Thymus (tissue), 14 donors: ENCODE measurements around the gene YWHAG. TPM values are rescaled to one million over a fixed set of nuclear protein-coding genes. Genes with fewer than 3 reads are reported as not detected.
"Not testable (repeated sequence)": the region's sequence is repeated elsewhere in the genome, so short reads cannot be mapped to it uniquely, and the experiment has no call there.

Experiments used
- DNase-seq, 9 donors: peaks; one replicate each; pipeline ENCODE4 v3.0.0-alpha.2; 2013; ENCODE audit warnings: low spot score in 9 of 9, low read depth in 6 of 9, missing footprints in 1 of 9
- H3K27ac ChIP-seq, 2 donors: one replicate each; pipeline ENCODE4 v1.5.1; 2013; ENCODE audit warnings: control low read depth in 1 of 2, low read depth in 1 of 2, low read length in 1 of 2, mild to moderate bottlenecking in 1 of 2, moderate library complexity in 1 of 2
- H3K27me3 ChIP-seq, 2 donors: one replicate each; pipeline ENCODE4 v1.5.1; 2013; ENCODE audit warnings: low read length in 1 of 2; ENCODE audit not compliant: control insufficient read depth in 2 of 2, insufficient read depth in 1 of 2
- H3K36me3 ChIP-seq, 2 donors: one replicate each; pipeline ENCODE4 v1.5.1; 2013; ENCODE audit warnings: low read length in 1 of 2, mild to moderate bottlenecking in 1 of 2, moderate library complexity in 1 of 2; ENCODE audit not compliant: control insufficient read depth in 2 of 2, insufficient read depth in 2 of 2
- H3K4me1 ChIP-seq, 2 donors: one replicate each; pipeline ENCODE4 v1.5.1; 2013; ENCODE audit warnings: low read length in 2 of 2; ENCODE audit not compliant: control insufficient read depth in 2 of 2, insufficient read depth in 2 of 2
- H3K4me3 ChIP-seq, 2 donors: one replicate each; pipeline ENCODE4 v1.5.1; 2013; ENCODE audit warnings: low read length in 2 of 2, control low read depth in 1 of 2, mild to moderate bottlenecking in 1 of 2
- H3K9me3 ChIP-seq, 2 donors: one replicate each; pipeline ENCODE4 v1.5.1; 2013; ENCODE audit warnings: low read length in 1 of 2, mild to moderate bottlenecking in 1 of 2; ENCODE audit not compliant: control insufficient read depth in 2 of 2, insufficient read depth in 1 of 2
- WGBS: extraction: QIAGEN DNeasy Blood & Tissue Kit; methylation state at CpG from one replicate; pipeline ENCODE4 v1.1.7; 2013; 5-methylcytosine and 5-hydroxymethylcytosine counted together
- long read RNA-seq, 10 donors: transcript quantifications; one replicate each; lab custom pipeline, GENCODE V29; 2026
- polyA plus RNA-seq: library from polyadenylated mRNA; stranded (reverse); fragments of 200-250 nt; gene quantifications from one replicate; pipeline ENCODE4 v1.2.3, GENCODE V29; 2013
- total RNA-seq: library from RNA; stranded (reverse); fragments of 120-200 nt; gene quantifications from one replicate; pipeline ENCODE4 v1.2.4, GENCODE V29; 2013
- donor health status: healthy.

The YWHAG gene
- total RNA-seq = 16.0 TPM
- polyA plus RNA-seq = 47.1 TPM
- long read RNA-seq, donor 1, partial matches to known transcripts = 0 of 2 reads
- long read RNA-seq, donor 1, other reads (novel, unspliced or antisense) = 0 of 2 reads
- long read RNA-seq, donor 2 = 0 reads
- long read RNA-seq, donor 3, transcript YWHAG-201 (2 exons, 3,750 nt) = major isoform, 28 of 28 reads
- long read RNA-seq, donor 3, partial matches to known transcripts = 0 of 28 reads
- long read RNA-seq, donor 3, other reads (novel, unspliced or antisense) = 0 of 28 reads
- long read RNA-seq, donor 4, transcript YWHAG-201 (2 exons, 3,750 nt) = major isoform, 11 of 11 reads
- long read RNA-seq, donor 4, partial matches to known transcripts = 0 of 11 reads
- long read RNA-seq, donor 4, other reads (novel, unspliced or antisense) = 0 of 11 reads
- long read RNA-seq, donor 5, transcript YWHAG-201 (2 exons, 3,750 nt) = major isoform, 40 of 135 reads
- long read RNA-seq, donor 5, partial matches to known transcripts = 95 of 135 reads
- long read RNA-seq, donor 5, other reads (novel, unspliced or antisense) = 0 of 135 reads
- long read RNA-seq, donor 6, transcript YWHAG-201 (2 exons, 3,750 nt) = major isoform, 27 of 27 reads
- long read RNA-seq, donor 6, partial matches to known transcripts = 0 of 27 reads
- long read RNA-seq, donor 6, other reads (novel, unspliced or antisense) = 0 of 27 reads
- long read RNA-seq, donor 7, transcript YWHAG-201 (2 exons, 3,750 nt) = major isoform, 23 of 23 reads
- long read RNA-seq, donor 7, partial matches to known transcripts = 0 of 23 reads
- long read RNA-seq, donor 7, other reads (novel, unspliced or antisense) = 0 of 23 reads
- long read RNA-seq, donor 8, transcript YWHAG-201 (2 exons, 3,750 nt) = major isoform, 17 of 17 reads
- long read RNA-seq, donor 8, partial matches to known transcripts = 0 of 17 reads
- long read RNA-seq, donor 8, other reads (novel, unspliced or antisense) = 0 of 17 reads
- long read RNA-seq, donor 9, transcript YWHAG-201 (2 exons, 3,750 nt) = major isoform, 22 of 22 reads
- long read RNA-seq, donor 9, partial matches to known transcripts = 0 of 22 reads
- long read RNA-seq, donor 9, other reads (novel, unspliced or antisense) = 0 of 22 reads
- long read RNA-seq, donor 10, transcript YWHAG-201 (2 exons, 3,750 nt) = major isoform, 21 of 21 reads
- long read RNA-seq, donor 10, partial matches to known transcripts = 0 of 21 reads
- long read RNA-seq, donor 10, other reads (novel, unspliced or antisense) = 0 of 21 reads

- H3K27me3 ChIP-seq = no peaks in the 10 kb centered on the region
- peak within 1 kb of the TSS; percentile 95 to 97 for H3K27ac ChIP-seq
- WGBS = under 1% methylated on average over 80 of the region's 80 CpGs
- peak within 1 kb of the TSS; percentile 64 to 96 for H3K4me3 ChIP-seq
- H3K36me3 ChIP-seq = peaks cover 3 to 26% of the 10 kb centered on the region in 2 donors
- peak in 7 of 9 donors; percentile 59 to 90 (median 82) for DNase-seq
- peaks cover 0 to 2% of the 10 kb centered on the region in 2 donors for H3K9me3 ChIP-seq
- H3K4me1 ChIP-seq = peaks cover 3 to 16% of the 10 kb centered on the region in 2 donors
Observed at GRCh38 chr7:76358481-76359110, at the start of gene YWHAG. TSS of gene YWHAG (minus strand) at chr7:76358991. CDS start at chr7:76358808, 183 bp downstream.

DNA sequence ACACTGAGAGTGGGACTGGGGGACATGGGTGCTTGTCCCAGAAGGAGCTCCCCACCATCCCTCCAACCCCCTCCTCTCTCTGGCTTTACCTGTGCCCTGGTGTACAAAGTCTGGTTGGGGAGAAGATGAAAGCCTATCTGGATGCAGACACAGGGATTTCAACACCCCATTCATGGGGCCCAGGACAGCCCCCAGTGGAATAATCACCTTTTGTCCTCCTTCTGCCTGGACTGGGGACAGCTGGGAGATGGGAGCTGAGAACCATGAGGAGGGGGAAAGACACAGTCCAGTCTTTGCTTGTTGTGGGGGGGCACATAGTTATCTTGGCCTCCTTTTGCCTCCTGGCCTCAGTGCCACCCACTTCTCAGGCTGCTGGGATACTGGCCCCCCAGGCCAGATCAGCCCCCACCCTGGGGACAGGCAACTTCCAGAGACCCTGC, 49.4 kb upstream of the YWHAG start:
- no peaks in the 10 kb centered on the region for H3K27me3 ChIP-seq
- H3K9me3 ChIP-seq = no peaks in the 10 kb centered on the region
- DNase-seq = no peak
- no peaks in the 10 kb centered on the region for H3K4me1 ChIP-seq
- H3K36me3 ChIP-seq = no peaks in the 10 kb centered on the region
- H3K27ac ChIP-seq = no peak overlapping the region
- no peak overlapping the region for H3K4me3 ChIP-seq

GRCh38 chr7:76407718-76408117, 48.9 kb upstream of the YWHAG start:
- Histone ChIP-seq H3K4me1 (no peaks in the 10 kb centered on the region), H3K27me3 (no peaks in the 10 kb centered on the region), H3K27ac (no peak overlapping the region), H3K36me3 (no peaks in the 10 kb centered on the region), H3K9me3 (no peaks in the 10 kb centered on the region), H3K4me3 (no peak overlapping the region)
- WGBS = 94% methylated on average over 4 of the region's 4 CpGs
- DNase-seq = no peak

GRCh38 chr7:76405738-76406137, 46.9 kb upstream of the YWHAG start:
- DNase-seq = no peak

DNA sequence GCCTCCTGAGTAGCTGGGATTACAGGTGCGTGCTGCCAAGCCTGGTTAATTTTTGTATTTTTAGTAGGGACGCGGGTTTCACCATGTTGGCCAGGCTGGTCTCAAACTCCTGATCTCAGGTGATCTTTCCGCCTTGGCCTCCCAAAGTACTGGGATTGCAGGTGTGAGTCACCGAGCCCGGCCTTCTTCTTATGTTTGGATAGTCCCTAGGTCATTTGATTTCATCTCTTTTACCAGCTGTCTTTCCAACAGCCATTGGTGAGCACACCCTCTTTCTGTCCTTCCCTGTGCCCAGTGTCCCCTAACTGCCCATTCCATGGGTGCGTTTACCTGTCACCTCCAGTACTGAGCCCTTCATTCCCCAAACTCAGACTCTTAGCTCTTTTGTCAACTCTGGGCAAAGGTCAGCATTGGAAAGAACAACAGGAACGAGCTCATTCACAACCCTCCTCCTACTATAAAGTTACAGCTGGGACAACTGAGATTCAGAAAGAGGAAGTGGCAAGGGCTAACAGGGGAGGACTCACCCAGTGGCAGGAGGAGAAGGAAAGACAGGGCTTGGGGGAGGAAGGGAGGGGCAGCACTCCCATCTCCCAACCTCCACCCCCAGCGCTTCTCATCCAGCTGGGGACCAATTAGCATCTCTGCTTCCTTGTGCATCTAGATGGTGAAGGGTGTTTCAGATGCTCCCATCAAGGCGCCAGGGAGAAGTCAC, 45.1 kb upstream of the YWHAG start:
- H3K4me3 ChIP-seq = no peak overlapping the region
- no peaks in the 10 kb centered on the region for H3K27me3 ChIP-seq
- no peaks in the 10 kb centered on the region for H3K4me1 ChIP-seq
- no peaks in the 10 kb centered on the region for H3K9me3 ChIP-seq
- 80% methylated on average over 10 of the region's 10 CpGs for WGBS
- H3K36me3 ChIP-seq = no peaks in the 10 kb centered on the region
- DNase-seq = no peak
- H3K27ac ChIP-seq = no peak overlapping the region

More at GRCh38 chr7:76405738-76406137, 46.9 kb upstream of the YWHAG start:
- H3K4me1 ChIP-seq = no peaks in the 10 kb centered on the region
- H3K36me3 ChIP-seq = no peaks in the 10 kb centered on the region
- no peaks in the 10 kb centered on the region for H3K9me3 ChIP-seq
- no peaks in the 10 kb centered on the region for H3K27me3 ChIP-seq
- H3K4me3 ChIP-seq = no peak overlapping the region
- 95% methylated on average over 9 of the region's 9 CpGs for WGBS
- H3K27ac ChIP-seq = no peak overlapping the region

DNA sequence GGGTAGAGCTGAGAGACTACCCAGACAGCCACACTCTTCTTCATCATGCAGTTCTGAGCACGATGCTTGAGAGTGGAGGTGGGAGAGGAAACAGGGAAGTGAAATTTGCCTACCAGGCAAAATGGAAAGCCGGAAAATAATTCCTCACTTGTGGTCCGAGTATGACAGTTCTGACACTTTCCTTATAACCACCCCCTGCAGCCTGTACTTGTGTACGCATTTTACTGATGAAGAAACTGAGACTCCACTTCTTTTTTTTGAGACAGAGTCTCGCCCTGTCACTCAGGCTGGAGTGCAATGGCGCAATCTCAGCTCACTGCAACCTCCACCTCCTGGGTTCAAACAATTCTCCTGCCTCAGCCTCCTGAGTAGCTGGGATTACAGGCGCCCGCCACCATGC, 44.3 kb upstream of the YWHAG start:
- H3K4me1 ChIP-seq, H3K9me3 ChIP-seq, H3K4me3 ChIP-seq, H3K27me3 ChIP-seq, H3K36me3 ChIP-seq, DNase-seq, H3K27ac ChIP-seq: not testable (repeated sequence)
- 94% methylated on average over 8 of the region's 8 CpGs for WGBS

DNA sequence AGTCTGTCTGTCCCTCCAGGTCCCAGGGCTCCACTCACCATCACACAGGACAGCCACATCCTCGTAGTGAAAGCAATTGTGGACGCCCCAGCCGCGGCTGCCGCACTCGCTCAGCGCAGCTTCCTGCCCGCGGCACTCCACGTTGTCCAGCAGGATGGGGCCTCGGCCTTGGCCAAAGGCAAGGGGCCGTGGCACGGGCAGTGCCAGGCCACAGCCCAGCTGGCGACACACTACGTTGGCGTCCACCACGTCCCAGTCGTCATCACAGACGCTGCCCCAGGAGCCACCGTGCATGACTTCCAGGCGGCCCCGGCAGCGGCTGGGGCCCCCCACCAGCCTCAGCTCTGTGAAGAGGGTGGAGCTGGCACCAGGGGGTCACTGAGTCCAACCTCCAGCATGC, 41.5 kb upstream of the YWHAG start:
- Histone ChIP-seq H3K4me3 (no peak overlapping the region), H3K9me3 (peaks cover 0 to 4% of the 10 kb centered on the region in 2 donors), H3K4me1 (peaks cover 8 to 10% of the 10 kb centered on the region in 2 donors), H3K27ac (no peak overlapping the region), H3K27me3 (peaks cover 0 to 5% of the 10 kb centered on the region in 2 donors), H3K36me3 (no peaks in the 10 kb centered on the region)
- no peak for DNase-seq
- WGBS = 98% methylated on average over 23 of the region's 23 CpGs
